ENCODE measurements around the gene DBN1.

DNA sequence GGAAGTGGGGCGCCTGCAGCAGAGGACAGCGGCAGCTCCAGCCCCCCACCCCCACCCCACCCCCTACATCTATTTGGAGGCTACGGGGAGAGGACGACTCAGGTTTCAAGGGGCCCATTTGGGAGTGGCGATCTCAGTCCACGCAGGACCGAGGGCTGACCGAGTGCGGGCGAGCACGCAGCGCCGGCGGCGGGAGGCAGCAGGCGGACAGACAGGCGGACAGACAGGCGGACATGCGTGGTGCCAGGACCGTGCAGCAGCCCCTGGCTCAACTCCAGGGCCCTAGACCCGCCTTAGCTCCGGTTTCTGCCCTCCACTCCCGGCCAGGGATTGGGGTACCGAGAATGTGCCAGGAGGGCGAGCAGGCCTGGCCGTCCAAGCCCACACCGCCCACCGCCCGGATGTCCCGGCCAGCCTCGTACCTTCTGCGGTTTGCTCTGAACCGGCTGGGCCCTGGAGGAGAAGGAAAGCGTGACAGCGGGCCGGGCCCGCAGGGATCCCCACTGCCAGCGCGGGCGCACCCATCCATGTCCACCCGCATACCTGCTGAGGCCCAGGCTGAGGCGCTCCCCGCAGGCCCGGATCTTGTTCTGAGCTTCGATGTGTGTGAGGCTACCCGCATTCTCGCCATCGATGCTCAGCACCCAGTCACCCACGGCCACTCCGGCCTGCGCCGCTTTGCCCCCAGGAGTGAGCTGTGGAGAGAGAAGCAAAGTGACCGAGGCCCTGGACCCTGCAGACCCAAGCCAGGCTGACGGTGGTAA lies 18.7 kb upstream of the DBN1 start:
- TF ChIP-seq, protein P1, sequence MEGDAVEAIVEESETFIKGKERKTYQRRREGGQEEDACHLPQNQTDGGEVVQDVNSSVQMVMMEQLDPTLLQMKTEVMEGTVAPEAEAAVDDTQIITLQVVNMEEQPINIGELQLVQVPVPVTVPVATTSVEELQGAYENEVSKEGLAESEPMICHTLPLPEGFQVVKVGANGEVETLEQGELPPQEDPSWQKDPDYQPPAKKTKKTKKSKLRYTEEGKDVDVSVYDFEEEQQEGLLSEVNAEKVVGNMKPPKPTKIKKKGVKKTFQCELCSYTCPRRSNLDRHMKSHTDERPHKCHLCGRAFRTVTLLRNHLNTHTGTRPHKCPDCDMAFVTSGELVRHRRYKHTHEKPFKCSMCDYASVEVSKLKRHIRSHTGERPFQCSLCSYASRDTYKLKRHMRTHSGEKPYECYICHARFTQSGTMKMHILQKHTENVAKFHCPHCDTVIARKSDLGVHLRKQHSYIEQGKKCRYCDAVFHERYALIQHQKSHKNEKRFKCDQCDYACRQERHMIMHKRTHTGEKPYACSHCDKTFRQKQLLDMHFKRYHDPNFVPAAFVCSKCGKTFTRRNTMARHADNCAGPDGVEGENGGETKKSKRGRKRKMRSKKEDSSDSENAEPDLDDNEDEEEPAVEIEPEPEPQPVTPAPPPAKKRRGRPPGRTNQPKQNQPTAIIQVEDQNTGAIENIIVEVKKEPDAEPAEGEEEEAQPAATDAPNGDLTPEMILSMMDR (IDR thresholded peaks at IDR 0.05) = no peak
- TF ChIP-seq POLR2A (IDR thresholded peaks at IDR 0.05) = no peak
